Measurements from ENCODE around the gene EXOSC3. TPM values are rescaled to one million over a fixed set of nuclear protein-coding genes. Genes with fewer than 3 reads are reported as not detected.

EXOSC3 gene
- total and polyA plus RNA-seq, 9 of the 15 experiments (the other 6 are each of a cell fraction or from before 2014, with no cell fraction given) = 18.5 to 266 (median 114) TPM

GRCh38 chr9:37745970-37746369 lies 38.9 kb downstream of the EXOSC3 start:
- 12% methylated on average over 8 of the region's 8 CpGs for WGBS (ENCODE audit: insufficient coverage, low coverage, missing lambda C conversion rate)
- intact Hi-C loops (cut with micrococcal nuclease) (loop anchor here (2.0 to 10.0 kb wide), 5 partner anchors 154 to 419 kb away; partner anchors contain the start of genes SHB, SLC25A51 and TOMM5), in situ Hi-C loops (cut with MboI) (loop anchor here (25.0 kb wide), 1 partner anchor 616 kb away; no protein-coding TSS in a partner anchor)
- no TSS peak for BruUV-seq (replicated peaks)
- Histone ChIP-seq H2AFZ (ENCODE audit: low read depth, low read length) (no peak overlapping the region), H3K27ac (ENCODE audit: extremely low read depth, low read depth, low read length) (no peak overlapping the region), H3K4me2 (ENCODE audit: insufficient read depth, low read length) (no peak overlapping the region), H3K36me3 (ENCODE audit: control insufficient read depth, insufficient read depth, low read length) (no peaks in the 10 kb centered on the region), H4K20me1 (replicated peaks; ENCODE audit: control insufficient read depth, insufficient read depth, low read length) (no peaks in the 10 kb centered on the region), H3K9ac (ENCODE audit: insufficient read depth in 1 of 2, low read depth in 2 of 2, low read length in 2 of 2) (peak overlapping the region in 1 of 2 experiments; percentile 22; a peak in 1 of 4 replicates), H3K27me3 (ENCODE audit: control insufficient read depth in 2 of 2, insufficient read depth in 2 of 2, low read length in 2 of 2) (peaks cover 0 to 22% of the 10 kb centered on the region in 2 experiments; a peak in 3 of 5 replicates), H3K79me2 (ENCODE audit: control insufficient read depth, insufficient read depth, low read length) (no peaks in the 10 kb centered on the region), H3K4me1 (replicated peaks in 1 of 2; ENCODE audit: control insufficient read depth in 2 of 2, insufficient read depth in 2 of 2, low read length in 2 of 2) (peaks cover 11 to 17% of the 10 kb centered on the region in 2 experiments; a peak in 4 of 5 replicates), H3K9me1 (ENCODE audit: control insufficient read depth, insufficient read depth, low read length) (no peaks in the 10 kb centered on the region), H3K4me3 (no peak overlapping the region), H3K9me3 (replicated peaks; ENCODE audit: control insufficient read depth, insufficient read depth, low read depth, low read length) (no peaks in the 10 kb centered on the region)
- CTCF ChIA-PET (ENCODE audit: low intra/inter-chr PET ratio) = no interaction called here
- no peak for ATAC-seq
- no peak for DNase-seq (ENCODE audit: extremely low read depth in 1 of 4, low spot score in 3 of 4)
- no peak for FAIRE-seq
- POLR2A ChIA-PET = interaction anchor here (1.6 kb wide), 1 partner anchor 9 kb away, joined by 5 read pairs; no protein-coding TSS in a partner anchor
- TF ChIP-seq ZFP1 (CRISPR knock-in tag; IDR thresholded peaks at IDR 0.05) (no peak), RCOR1 (IDR thresholded peaks at IDR 0.05; ENCODE audit: borderline replicate concordance in 1 of 2, low read depth in 2 of 2, low read length in 2 of 2) (no peak), CBFA2T2 (conservative IDR thresholded peaks at IDR 0.05) (no peak), ZNF830 (CRISPR knock-in tag; IDR thresholded peaks at IDR 0.05) (no peak), TAL1 (IDR thresholded peaks at IDR 0.05) (no peak), TCF3 (CRISPR knock-in tag; IDR thresholded peaks at IDR 0.05) (no peak), HMG20A (CRISPR knock-in tag; conservative IDR thresholded peaks at IDR 0.05) (no peak), ZBTB17 (CRISPR knock-in tag; IDR thresholded peaks at IDR 0.05) (no peak), ZNF224 (CRISPR knock-in tag; IDR thresholded peaks at IDR 0.05) (no peak), POLR2AphosphoS5 (IDR thresholded peaks at IDR 0.05; ENCODE audit: control insufficient read depth, insufficient read depth, low read depth, low read length) (no peak), ZMIZ1 (IDR thresholded peaks at IDR 0.05; ENCODE audit: low read depth in 2 of 2, low read length in 2 of 2) (no peak)
- TF ChIP-seq, protein P1, sequence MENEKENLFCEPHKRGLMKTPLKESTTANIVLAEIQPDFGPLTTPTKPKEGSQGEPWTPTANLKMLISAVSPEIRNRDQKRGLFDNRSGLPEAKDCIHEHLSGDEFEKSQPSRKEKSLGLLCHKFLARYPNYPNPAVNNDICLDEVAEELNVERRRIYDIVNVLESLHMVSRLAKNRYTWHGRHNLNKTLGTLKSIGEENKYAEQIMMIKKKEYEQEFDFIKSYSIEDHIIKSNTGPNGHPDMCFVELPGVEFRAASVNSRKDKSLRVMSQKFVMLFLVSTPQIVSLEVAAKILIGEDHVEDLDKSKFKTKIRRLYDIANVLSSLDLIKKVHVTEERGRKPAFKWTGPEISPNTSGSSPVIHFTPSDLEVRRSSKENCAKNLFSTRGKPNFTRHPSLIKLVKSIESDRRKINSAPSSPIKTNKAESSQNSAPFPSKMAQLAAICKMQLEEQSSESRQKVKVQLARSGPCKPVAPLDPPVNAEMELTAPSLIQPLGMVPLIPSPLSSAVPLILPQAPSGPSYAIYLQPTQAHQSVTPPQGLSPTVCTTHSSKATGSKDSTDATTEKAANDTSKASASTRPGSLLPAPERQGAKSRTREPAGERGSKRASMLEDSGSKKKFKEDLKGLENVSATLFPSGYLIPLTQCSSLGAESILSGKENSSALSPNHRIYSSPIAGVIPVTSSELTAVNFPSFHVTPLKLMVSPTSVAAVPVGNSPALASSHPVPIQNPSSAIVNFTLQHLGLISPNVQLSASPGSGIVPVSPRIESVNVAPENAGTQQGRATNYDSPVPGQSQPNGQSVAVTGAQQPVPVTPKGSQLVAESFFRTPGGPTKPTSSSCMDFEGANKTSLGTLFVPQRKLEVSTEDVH (IDR thresholded peaks at IDR 0.05; ENCODE audit: low read depth, partially characterized antibody) = no peak
- TF ChIP-seq, protein P2, sequence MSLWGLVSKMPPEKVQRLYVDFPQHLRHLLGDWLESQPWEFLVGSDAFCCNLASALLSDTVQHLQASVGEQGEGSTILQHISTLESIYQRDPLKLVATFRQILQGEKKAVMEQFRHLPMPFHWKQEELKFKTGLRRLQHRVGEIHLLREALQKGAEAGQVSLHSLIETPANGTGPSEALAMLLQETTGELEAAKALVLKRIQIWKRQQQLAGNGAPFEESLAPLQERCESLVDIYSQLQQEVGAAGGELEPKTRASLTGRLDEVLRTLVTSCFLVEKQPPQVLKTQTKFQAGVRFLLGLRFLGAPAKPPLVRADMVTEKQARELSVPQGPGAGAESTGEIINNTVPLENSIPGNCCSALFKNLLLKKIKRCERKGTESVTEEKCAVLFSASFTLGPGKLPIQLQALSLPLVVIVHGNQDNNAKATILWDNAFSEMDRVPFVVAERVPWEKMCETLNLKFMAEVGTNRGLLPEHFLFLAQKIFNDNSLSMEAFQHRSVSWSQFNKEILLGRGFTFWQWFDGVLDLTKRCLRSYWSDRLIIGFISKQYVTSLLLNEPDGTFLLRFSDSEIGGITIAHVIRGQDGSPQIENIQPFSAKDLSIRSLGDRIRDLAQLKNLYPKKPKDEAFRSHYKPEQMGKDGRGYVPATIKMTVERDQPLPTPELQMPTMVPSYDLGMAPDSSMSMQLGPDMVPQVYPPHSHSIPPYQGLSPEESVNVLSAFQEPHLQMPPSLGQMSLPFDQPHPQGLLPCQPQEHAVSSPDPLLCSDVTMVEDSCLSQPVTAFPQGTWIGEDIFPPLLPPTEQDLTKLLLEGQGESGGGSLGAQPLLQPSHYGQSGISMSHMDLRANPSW (CRISPR knock-in tag; IDR thresholded peaks at IDR 0.05) = no peak

All from K562 (cell line).